HepG2 (cell line): ENCODE data around the gene ECHDC1. TPM values are rescaled to one million over a fixed set of nuclear protein-coding genes. Genes with fewer than 3 reads are reported as not detected.

ENCODE experiments used
- AFF4 ChIP-seq: sonication (generic); formaldehyde crosslinking; IDR thresholded peaks from 2 replicates; pipeline ENCODE4 v1.4.0; 2020; ENCODE audit warnings: missing genetic modification reagents
- BATF2 ChIP-seq: sonication (generic); formaldehyde crosslinking; IDR thresholded peaks from 2 replicates; pipeline ENCODE4 v1.8.0; 2022; ENCODE audit warnings: mild to moderate bottlenecking, missing genetic modification reagents, moderate library complexity
- HBP1 ChIP-seq: IDR thresholded peaks from 2 replicates; pipeline ENCODE4 v1.6.1; 2016; ENCODE audit warnings: low read depth, control low read depth
- HMGA1 ChIP-seq: sonication (generic); formaldehyde crosslinking; conservative IDR thresholded peaks from 2 replicates; pipeline ENCODE4 v1.4.0; 2020; ENCODE audit warnings: missing genetic modification reagents
- HMGXB4 ChIP-seq, 2 experiments: sonication (generic) in 1 of 2; formaldehyde crosslinking in 1 of 2; IDR thresholded peaks; 2 replicates each; pipeline versions ENCODE4 v1.4.0 to v1.6.1; 2018 to 2020; ENCODE audit warnings: missing genetic modification reagents in 2 of 2, borderline replicate concordance in 1 of 2, low read depth in 1 of 2, mild to moderate bottlenecking in 1 of 2, missing biosample characterization in 1 of 2
- HNRNPH1 ChIP-seq: fragments of 200-400 bp; formaldehyde crosslinking; optimal IDR thresholded peaks from 2 replicates; pipeline ENCODE3; 2017; ENCODE audit warnings: mild to moderate bottlenecking, low read depth, low read length
- KDM4B ChIP-seq: sonication (generic); formaldehyde crosslinking; IDR thresholded peaks from 2 replicates; pipeline ENCODE4 v1.4.0; 2020; ENCODE audit warnings: missing genetic modification reagents
- KMT2A ChIP-seq: sonication (generic); formaldehyde crosslinking; IDR thresholded peaks from 2 replicates; pipeline ENCODE4 v1.4.0; 2020; ENCODE audit warnings: missing genetic modification reagents
- KMT2B ChIP-seq: IDR thresholded peaks from 2 replicates; pipeline ENCODE4 v1.6.1; 2016; ENCODE audit warnings: missing genetic modification reagents, missing compliant biosample characterization
- PAF1 ChIP-seq: IDR thresholded peaks from 2 replicates; pipeline ENCODE4 v1.6.1; 2016; ENCODE audit warnings: missing genetic modification reagents, missing compliant biosample characterization
- POLR2AphosphoS2 ChIP-seq: IDR thresholded peaks from 2 replicates; pipeline ENCODE4 v1.6.1; 2011; ENCODE audit warnings: low read depth, low read length, improper control_type of control experiment
- POLR2AphosphoS5 ChIP-seq: IDR thresholded peaks from 2 replicates; pipeline ENCODE4 v1.6.1; 2012; ENCODE audit warnings: low read depth, low read length
- PRDM4 ChIP-seq: sonication (generic); formaldehyde crosslinking; IDR thresholded peaks from 2 replicates; pipeline ENCODE4 v1.9.0; 2021; ENCODE audit warnings: missing genetic modification reagents, borderline replicate concordance
- SSRP1 ChIP-seq: IDR thresholded peaks from 2 replicates; pipeline ENCODE4 v1.6.1; 2016; ENCODE audit warnings: control low read depth
- U2AF2 ChIP-seq: fragments of 200-400 bp; formaldehyde crosslinking; IDR thresholded peaks from 2 replicates; pipeline ENCODE4 v1.6.1; 2017; ENCODE audit warnings: low read depth, mild to moderate bottlenecking, low read length
- ZNF138 ChIP-seq: sonication (generic); formaldehyde crosslinking; IDR thresholded peaks from 2 replicates; pipeline ENCODE4 v1.5.0; 2020; ENCODE audit warnings: mild to moderate bottlenecking, low read depth, missing genetic modification reagents
- ZNF160 ChIP-seq: sonication (generic); formaldehyde crosslinking; IDR thresholded peaks from 2 replicates; pipeline ENCODE4 v1.8.0; 2022; ENCODE audit warnings: mild to moderate bottlenecking, inconsistent platforms, missing genetic modification reagents
- ZSCAN5A ChIP-seq: sonication (generic); formaldehyde crosslinking; IDR thresholded peaks from 2 replicates; pipeline ENCODE4 v1.8.0; 2022; ENCODE audit warnings: mild to moderate bottlenecking, missing genetic modification reagents, borderline replicate concordance
- polyA plus RNA-seq, 8 experiments: library from polyadenylated mRNA; depleted of rRNA in 3 of 8; stranded (reverse) in 7 of 8; unstranded in 1 of 8; fragments of >200 nt; fragmentation: Illumina TruSeq in 4 of 8; extraction: Trizol in 4 of 8; gene quantifications; 2 replicates each; pipeline versions ENCODE4 v1.2.1 to v1.2.3, GENCODE V29; 2011 to 2016; ENCODE audit warnings: low read depth in 4 of 8, missing spikeins in 1 of 8, mixed read lengths in 1 of 8; ENCODE audit not compliant: insufficient read depth in 1 of 8
- total RNA-seq, 5 experiments: library from RNA; depleted of rRNA; stranded (reverse); fragments of >200 nt; fragmentation: Illumina TruSeq; extraction: Trizol; gene quantifications; 2 replicates each; pipeline ENCODE4 v1.2.3, GENCODE V29; 2016; ENCODE audit warnings: low read depth in 1 of 5

The ECHDC1 gene
- total and polyA plus RNA-seq, 2 of the 13 experiments (the other 11 are each of a cell fraction or from before 2014, with no cell fraction given) = 32.8 to 98.1 TPM

GRCh38 chr6:127342296-127342945 is 988 bp downstream of the ECHDC1 start (continued):
- no peak for TF ChIP-seq AFF4 (CRISPR knock-in tag)
- TF ChIP-seq POLR2AphosphoS5 = peak; percentile 62; the same call in 1 of the 2 replicates
- TF ChIP-seq SSRP1 = no peak
- no peak for TF ChIP-seq KDM4B (CRISPR knock-in tag)
- TF ChIP-seq ZSCAN5A (CRISPR knock-in tag) = 0 out of 2 replicates have a peak, but pooled peaks have one; percentile 21
- TF ChIP-seq KMT2A = no peak
- TF ChIP-seq POLR2AphosphoS2 = no peak
- TF ChIP-seq ZNF160 (CRISPR knock-in tag) = no peak
- no peak for TF ChIP-seq ZNF138 (CRISPR knock-in tag)
- no peak for TF ChIP-seq KMT2B (CRISPR knock-in tag)
- no peak for TF ChIP-seq PAF1 (CRISPR knock-in tag)
- no peak for TF ChIP-seq HBP1 (CRISPR knock-in tag)
- TF ChIP-seq HMGXB4 (CRISPR knock-in tag; IDR thresholded peaks at IDR 0.05; ENCODE audit: borderline replicate concordance in 1 of 2, low read depth in 1 of 2) = no peak
- TF ChIP-seq BATF2 (CRISPR knock-in tag) = no peak; the same call in 1 of the 2 replicates
- no peak for TF ChIP-seq PRDM4 (CRISPR knock-in tag)
- TF ChIP-seq HNRNPH1 = no peak
- no peak for TF ChIP-seq HMGA1 (CRISPR knock-in tag)
- TF ChIP-seq U2AF2 = no peak
